DND-41 (cell line): Measurements from ENCODE around the gene BCL2A1.

ENCODE experiments used
- ATAC-seq: fragments of 200-7000 bp; cut with Tn5 transposase; 3 replicates; pipeline ENCODE4 v1.9.1; 2021; ENCODE audit warnings: low read depth; ENCODE audit not compliant: insufficient read depth
- DNase-seq: peaks from one replicate; pipeline ENCODE4 v3.0.0-alpha.2; 2020
- H2AFZ ChIP-seq: 2 replicates; pipeline ENCODE4 v1.6.0; 2012; ENCODE audit warnings: low read depth, low read length
- H3K27ac ChIP-seq: 2 replicates; pipeline ENCODE4 v1.5.1; 2012; ENCODE audit warnings: low read length, inconsistent platforms
- H3K27me3 ChIP-seq: fragments of 200-600 bp; sonication (generic); 2 replicates; pipeline ENCODE4 v1.6.0; 2012; ENCODE audit warnings: low read length, mild to moderate bottlenecking, inconsistent platforms; ENCODE audit not compliant: insufficient read depth, poor library complexity
- H3K36me3 ChIP-seq: 2 replicates; pipeline ENCODE4 v1.5.1; 2012; ENCODE audit warnings: low read length, inconsistent platforms; ENCODE audit not compliant: insufficient read depth
- H3K4me1 ChIP-seq: 2 replicates; pipeline ENCODE4 v1.5.1; 2012; ENCODE audit warnings: mild to moderate bottlenecking, low read length; ENCODE audit not compliant: insufficient read depth
- H3K4me2 ChIP-seq: 2 replicates; pipeline ENCODE4 v1.6.0; 2012; ENCODE audit warnings: mild to moderate bottlenecking, moderate library complexity, low read length, inconsistent platforms; ENCODE audit not compliant: insufficient read depth
- H3K4me3 ChIP-seq, 2 experiments: fragments of 200-600 bp in 1 of 2; shearing (Covaris generic) in 1 of 2; 2 replicates each; pipeline ENCODE4 v1.5.1; 2012 to 2016; ENCODE audit warnings: inconsistent platforms in 2 of 2, low read length in 2 of 2, mild to moderate bottlenecking in 2 of 2, low read depth in 1 of 2, moderate library complexity in 1 of 2
- H3K79me2 ChIP-seq: 2 replicates; pipeline ENCODE4 v1.6.0; 2012; ENCODE audit warnings: low read length, inconsistent platforms; ENCODE audit not compliant: insufficient read depth
- H3K9ac ChIP-seq: 2 replicates; pipeline ENCODE4 v1.6.0; 2012; ENCODE audit warnings: low read depth, mild to moderate bottlenecking, inconsistent platforms, low read length, moderate library complexity
- H3K9me3 ChIP-seq: 2 replicates; pipeline ENCODE4 v1.5.1; 2012; ENCODE audit warnings: low read length, moderate library complexity, mild to moderate bottlenecking, inconsistent platforms; ENCODE audit not compliant: insufficient read depth, severe bottlenecking
- H4K20me1 ChIP-seq: 2 replicates; pipeline ENCODE4 v1.6.0; 2012; ENCODE audit warnings: low read length; ENCODE audit not compliant: insufficient read depth
- CTCF ChIP-seq: IDR thresholded peaks from 2 replicates; pipeline ENCODE4 v1.5.1; 2012; ENCODE audit warnings: borderline replicate concordance, low read length, moderate library complexity, mild to moderate bottlenecking; ENCODE audit not compliant: poor library complexity, severe bottlenecking; ENCODE audit errors: extremely low read depth
- EZH2 ChIP-seq: IDR thresholded peaks from 3 replicates; pipeline ENCODE4 v1.6.1; 2012; ENCODE audit warnings: borderline replicate concordance, low read depth, mild to moderate bottlenecking, moderate library complexity, low read length, inconsistent platforms; ENCODE audit not compliant: severe bottlenecking

BCL2A1 gene

GRCh38 chr15:79953951-79954444 lies 17.0 kb downstream of the BCL2A1 start:
- TF ChIP-seq CTCF (no peak), EZH2 (no peak)
- Histone ChIP-seq H3K4me3 (no peak overlapping the region), H2AFZ (no peak overlapping the region), H3K36me3 (no peaks in the 10 kb centered on the region), H3K9ac (no peak overlapping the region), H3K79me2 (no peaks in the 10 kb centered on the region), H3K27me3 (no peaks in the 10 kb centered on the region), H3K9me3 (no peaks in the 10 kb centered on the region), H3K27ac (no peak overlapping the region), H3K4me2 (no peak overlapping the region), H4K20me1 (no peaks in the 10 kb centered on the region), H3K4me1 (no peaks in the 10 kb centered on the region)
- ATAC-seq (no peak), DNase-seq (no peak)

GRCh38 chr15:79952329-79952728 lies 18.7 kb downstream of the BCL2A1 start:
- Histone ChIP-seq H3K9ac (no peak overlapping the region), H3K79me2 (no peaks in the 10 kb centered on the region), H3K36me3 (no peaks in the 10 kb centered on the region), H3K4me2 (no peak overlapping the region), H3K9me3 (no peaks in the 10 kb centered on the region), H3K4me3 (no peak overlapping the region), H2AFZ (no peak overlapping the region), H3K27me3 (no peaks in the 10 kb centered on the region), H3K4me1 (no peaks in the 10 kb centered on the region), H4K20me1 (no peaks in the 10 kb centered on the region), H3K27ac (no peak overlapping the region)
- TF ChIP-seq EZH2 = no peak
- no peak for TF ChIP-seq CTCF
- ATAC-seq (no peak), DNase-seq (no peak)

- no peaks in the 10 kb centered on the region for H3K79me2 ChIP-seq
- no peak overlapping the region for H3K9ac ChIP-seq
- no peaks in the 10 kb centered on the region for H4K20me1 ChIP-seq
- no peaks in the 10 kb centered on the region for H3K4me1 ChIP-seq
- no peak overlapping the region for H2AFZ ChIP-seq
- H3K36me3 ChIP-seq = no peaks in the 10 kb centered on the region
- H3K27me3 ChIP-seq = no peaks in the 10 kb centered on the region
- no peak overlapping the region for H3K4me2 ChIP-seq
- ATAC-seq (no peak), DNase-seq (no peak)
- no peak overlapping the region for H3K27ac ChIP-seq
- TF ChIP-seq EZH2 (no peak), CTCF (no peak)
- no peak overlapping the region for H3K4me3 ChIP-seq
- no peaks in the 10 kb centered on the region for H3K9me3 ChIP-seq
Observed at GRCh38 chr15:79950247-79950646, 20.7 kb downstream of the BCL2A1 start.

GRCh38 chr15:79948761-79949160 lies 22.2 kb downstream of the BCL2A1 start:
- Histone ChIP-seq H3K4me1 (no peaks in the 10 kb centered on the region), H3K4me3 (no peak overlapping the region), H2AFZ (no peak overlapping the region), H3K27ac (no peak overlapping the region), H3K36me3 (no peaks in the 10 kb centered on the region), H4K20me1 (no peaks in the 10 kb centered on the region), H3K27me3 (no peaks in the 10 kb centered on the region), H3K9ac (no peak overlapping the region), H3K79me2 (no peaks in the 10 kb centered on the region), H3K4me2 (no peak overlapping the region), H3K9me3 (no peaks in the 10 kb centered on the region)
- ATAC-seq = no peak
- no peak for DNase-seq
- TF ChIP-seq CTCF (no peak), EZH2 (no peak)
